Stimulated activated CD4-positive, alpha-beta T cell treated with anti-CD3 and anti-CD28 coated beads, Interleukin-12 subunit alpha, Interleukin-12 subunit beta, amount 100 ng/mL, for 4 hours (primary cell): ENCODE measurements around the gene CD101.

Experiments
- DNase-seq: peaks from one replicate; pipeline ENCODE4 v3.0.0-alpha.2; 2020

The CD101 gene

GRCh38 chr1:117017648-117018047, 16.1 kb downstream of the CD101 start:
- no peak for DNase-seq

- DNase-seq: no peak
These were observed 19.1 kb downstream of the CD101 start for GRCh38 chr1:117020526-117021156.

- DNase-seq: no peak
These were observed 20.6 kb downstream of the CD101 start for GRCh38 chr1:117022114-117022513.

- DNase-seq: no peak
These were observed 24.0 kb downstream of the CD101 start for GRCh38 chr1:117025568-117025967.

GRCh38 chr1:117026361-117026760, 24.8 kb downstream of the CD101 start:
- DNase-seq: no peak

GRCh38 chr1:117029685-117030084, 28.1 kb downstream of the CD101 start:
- DNase-seq: no peak

- DNase-seq: no peak
These were observed 28.8 kb downstream of the CD101 start for GRCh38 chr1:117030271-117030877.

GRCh38 chr1:117032266-117032665, 30.7 kb downstream of the CD101 start:
- DNase-seq: no peak

GRCh38 chr1:117032681-117033539, 31.4 kb downstream of the CD101 start:
- DNase-seq: no peak

- DNase-seq: no peak
These were observed 32.2 kb downstream of the CD101 start for GRCh38 chr1:117033772-117034171.

GRCh38 chr1:117034791-117035290, 33.3 kb downstream of the CD101 start:
- DNase-seq: no peak

GRCh38 chr1:117036018-117036461, 34.5 kb downstream of the CD101 start:
- no peak for DNase-seq

GRCh38 chr1:117037802-117038201, 36.2 kb downstream of the CD101 start:
- DNase-seq: no peak

GRCh38 chr1:117038236-117038635, 36.7 kb downstream of the CD101 start:
- DNase-seq: no peak

- no peak for DNase-seq
These were observed 42.7 kb downstream of the CD101 start for GRCh38 chr1:117044217-117044616.

GRCh38 chr1:117045644-117046043, 44.1 kb downstream of the CD101 start:
- no peak for DNase-seq

GRCh38 chr1:117046781-117047180, 45.2 kb downstream of the CD101 start:
- DNase-seq: no peak

GRCh38 chr1:117047271-117047670, 45.7 kb downstream of the CD101 start:
- DNase-seq: no peak

- DNase-seq: no peak
These were observed 48.3 kb downstream of the CD101 start for GRCh38 chr1:117049857-117050256.

GRCh38 chr1:117051224-117052064, 49.9 kb downstream of the CD101 start:
- peak; percentile 22 for DNase-seq

- DNase-seq: no peak
These were observed 52.5 kb downstream of the CD101 start for GRCh38 chr1:117054068-117054467.

GRCh38 chr1:117058810-117059209, 57.2 kb downstream of the CD101 start:
- no peak for DNase-seq

- peak; percentile 49 for DNase-seq
These were observed 57.7 kb downstream of the CD101 start for GRCh38 chr1:117059334-117059677.
